ENCODE results near the gene SPAG9. TPM values are rescaled to one million over a fixed set of nuclear protein-coding genes. Genes with fewer than 3 reads are reported as not detected.
A peak's percentile ranks its signal among the peaks of the same experiment; 100 is the strongest.

The SPAG9 gene
- total RNA-seq, 4 donors from 2014 or later, result 117 to 240 (median 154) TPM

- 87 to 90% methylated on average over 9 of the region's 9 CpGs for WGBS, 2 donors
- H3K27me3 ChIP-seq, result no peaks in the 10 kb centered on the region
- intact Hi-C loops (cut with DNase I), result no loop called here
- H3K4me1 ChIP-seq, result peaks cover 0 to 20% of the 10 kb centered on the region in 2 donors
- no peaks in the 10 kb centered on the region for H3K9me3 ChIP-seq
- H3K27ac ChIP-seq, result peak overlapping the region in 1 of 3 donors; percentile 14
- TF ChIP-seq POLR2A (IDR thresholded peaks at IDR 0.05) (no peak), CTCF (IDR thresholded peaks at IDR 0.05) (no peak)
- no peak overlapping the region for H3K4me3 ChIP-seq (replicated peaks in 1 of 3)
- DNase-seq, result no peak
- peaks cover 7% of the 10 kb centered on the region in 2 donors for H3K36me3 ChIP-seq
Observed at GRCh38 chr17:50961282-50962220, 159.1 kb downstream of the SPAG9 start.

- intact Hi-C loops (cut with DNase I), result loop anchor here (10.0 kb wide), 1 partner anchor 175 kb away; no protein-coding TSS in a partner anchor
- no peaks in the 10 kb centered on the region for H3K27me3 ChIP-seq
- 95 to 100% methylated on average over 2 of the region's 2 CpGs for WGBS, 2 donors
- no peaks in the 10 kb centered on the region for H3K9me3 ChIP-seq
- peaks cover 4 to 34% of the 10 kb centered on the region in 2 donors for H3K4me1 ChIP-seq
- H3K4me3 ChIP-seq (replicated peaks in 1 of 3), result no peak overlapping the region
- DNase-seq, result no peak
- H3K27ac ChIP-seq, result peak overlapping the region in 1 of 3 donors; percentile 19
- no peak for TF ChIP-seq CTCF (IDR thresholded peaks at IDR 0.05)
- TF ChIP-seq POLR2A (IDR thresholded peaks at IDR 0.05), result no peak
- peaks cover 0 to 7% of the 10 kb centered on the region in 2 donors for H3K36me3 ChIP-seq
Observed at GRCh38 chr17:50959341-50959740, 161.3 kb downstream of the SPAG9 start.

GRCh38 chr17:50957600-50958575 is 162.8 kb downstream of the SPAG9 start:
- H3K27me3 ChIP-seq, result no peaks in the 10 kb centered on the region
- H3K9me3 ChIP-seq, result no peaks in the 10 kb centered on the region
- peaks cover 10 to 34% of the 10 kb centered on the region in 2 donors for H3K4me1 ChIP-seq
- H3K36me3 ChIP-seq, result peaks cover 0 to 7% of the 10 kb centered on the region in 2 donors
- no peak for TF ChIP-seq POLR2A (IDR thresholded peaks at IDR 0.05)
- no peak for TF ChIP-seq CTCF (IDR thresholded peaks at IDR 0.05)
- intact Hi-C loops (cut with DNase I), result loop anchor here (10.0 kb wide), 1 partner anchor 173 kb away; no protein-coding TSS in a partner anchor
- H3K4me3 ChIP-seq (replicated peaks in 1 of 3), result no peak overlapping the region
- WGBS, 2 donors, result 85 to 88% methylated on average over 15 of the region's 15 CpGs
- H3K27ac ChIP-seq, result no peak overlapping the region
- no peak for DNase-seq

GRCh38 chr17:50956750-50957523 is 163.7 kb downstream of the SPAG9 start:
- 30 to 41% methylated on average over 13 of the region's 13 CpGs for WGBS, 2 donors
- intact Hi-C loops (cut with DNase I), result loop anchor here (10.0 kb wide), 1 partner anchor 172 kb away; no protein-coding TSS in a partner anchor
- Histone ChIP-seq H3K4me3 (replicated peaks in 1 of 3) (no peak overlapping the region), H3K9me3 (no peaks in the 10 kb centered on the region), H3K36me3 (peaks cover 0 to 7% of the 10 kb centered on the region in 2 donors), H3K27ac (peak overlapping the region in 2 of 3 donors; percentile 3 to 7), H3K4me1 (peaks cover 10 to 32% of the 10 kb centered on the region in 2 donors), H3K27me3 (no peaks in the 10 kb centered on the region)
- peak; percentile 73 for DNase-seq
- TF ChIP-seq CTCF (IDR thresholded peaks at IDR 0.05) (peak; percentile 24 to 83 (median 63)), POLR2A (IDR thresholded peaks at IDR 0.05) (no peak)
